ENCODE data around the gene CENPF. TPM values are rescaled to one million over a fixed set of nuclear protein-coding genes. Genes with fewer than 3 reads are reported as not detected.
"Not testable (repeated sequence)": the region's sequence is repeated elsewhere in the genome, so short reads cannot be mapped to it uniquely, and the experiment has no call there.

CENPF gene
- total RNA-seq, 2 experiments from 2014 or later = 70.6 to 79.4 TPM

- no peaks in the 10 kb centered on the region for H3K4me1 Mint-ChIP-seq
- no peak overlapping the region for H3K27ac Mint-ChIP-seq
- peaks cover 21% of the 10 kb centered on the region for H3K9me3 Mint-ChIP-seq
- H3K27me3 Mint-ChIP-seq = no peaks in the 10 kb centered on the region
- H3K36me3 Mint-ChIP-seq = peaks cover 84% of the 10 kb centered on the region
- no peak for DNase-seq
- H3K4me3 Mint-ChIP-seq = no peak overlapping the region
Measured at GRCh38 chr1:214649607-214650006, 46.6 kb downstream of the CENPF start.

- no peak for DNase-seq
- Mint-ChIP-seq H3K4me3 (no peak overlapping the region), H3K27ac (no peak overlapping the region), H3K4me1 (no peaks in the 10 kb centered on the region), H3K27me3 (no peaks in the 10 kb centered on the region), H3K9me3 (peaks cover 16% of the 10 kb centered on the region), H3K36me3 (peaks cover 83% of the 10 kb centered on the region)
Measured at GRCh38 chr1:214650664-214651063, 47.7 kb downstream of the CENPF start.

- H3K4me1 Mint-ChIP-seq = no peaks in the 10 kb centered on the region
- no peak overlapping the region for H3K4me3 Mint-ChIP-seq
- H3K27ac Mint-ChIP-seq = no peak overlapping the region
Measured at GRCh38 chr1:214657299-214657698, 54.3 kb downstream of the CENPF start.

GRCh38 chr1:214658175-214658574, 55.2 kb downstream of the CENPF start:
- Mint-ChIP-seq H3K36me3 (peaks cover 65% of the 10 kb centered on the region), H3K4me3 (no peak overlapping the region), H3K27ac (no peak overlapping the region), H3K27me3 (no peaks in the 10 kb centered on the region), H3K9me3 (no peaks in the 10 kb centered on the region), H3K4me1 (no peaks in the 10 kb centered on the region)
- DNase-seq = no peak

More at GRCh38 chr1:214657299-214657698, 54.3 kb downstream of the CENPF start:
- peaks cover 68% of the 10 kb centered on the region for H3K36me3 Mint-ChIP-seq
- no peak for DNase-seq
- no peaks in the 10 kb centered on the region for H3K27me3 Mint-ChIP-seq
- H3K9me3 Mint-ChIP-seq = no peaks in the 10 kb centered on the region

GRCh38 chr1:214658785-214659184, 55.8 kb downstream of the CENPF start:
- Mint-ChIP-seq H3K36me3 (peaks cover 66% of the 10 kb centered on the region), H3K4me3 (no peak overlapping the region), H3K27ac (no peak overlapping the region), H3K9me3 (no peaks in the 10 kb centered on the region), H3K4me1 (no peaks in the 10 kb centered on the region), H3K27me3 (no peaks in the 10 kb centered on the region)
- DNase-seq = no peak

GRCh38 chr1:214660190-214660589, 57.2 kb downstream of the CENPF start:
- Mint-ChIP-seq H3K36me3 (peaks cover 67% of the 10 kb centered on the region), H3K27me3 (no peaks in the 10 kb centered on the region), H3K4me1 (no peaks in the 10 kb centered on the region), H3K4me3 (no peak overlapping the region), H3K27ac (no peak overlapping the region), H3K9me3 (no peaks in the 10 kb centered on the region)
- DNase-seq = no peak

GRCh38 chr1:214660900-214661299, 57.9 kb downstream of the CENPF start:
- no peak for DNase-seq

GRCh38 chr1:214662223-214662785, 59.3 kb downstream of the CENPF start:
- Mint-ChIP-seq H3K36me3 (peaks cover 59% of the 10 kb centered on the region), H3K27me3 (no peaks in the 10 kb centered on the region), H3K27ac (no peak overlapping the region), H3K9me3 (no peaks in the 10 kb centered on the region), H3K4me1 (no peaks in the 10 kb centered on the region), H3K4me3 (no peak overlapping the region)
- DNase-seq = no peak

More at GRCh38 chr1:214660900-214661299, 57.9 kb downstream of the CENPF start:
- Mint-ChIP-seq H3K27ac (no peak overlapping the region), H3K27me3 (no peaks in the 10 kb centered on the region), H3K4me1 (no peaks in the 10 kb centered on the region), H3K9me3 (no peaks in the 10 kb centered on the region), H3K4me3 (no peak overlapping the region), H3K36me3 (peaks cover 67% of the 10 kb centered on the region)

- Mint-ChIP-seq H3K4me1 (peaks cover 2% of the 10 kb centered on the region), H3K9me3 (no peaks in the 10 kb centered on the region), H3K27ac (no peak overlapping the region), H3K4me3 (no peak overlapping the region), H3K27me3 (no peaks in the 10 kb centered on the region), H3K36me3 (peaks cover 48% of the 10 kb centered on the region)
- no peak for DNase-seq
Measured at GRCh38 chr1:214664651-214665433, 61.8 kb downstream of the CENPF start.

GRCh38 chr1:214665606-214666110, 62.7 kb downstream of the CENPF start:
- Mint-ChIP-seq H3K27me3 (no peaks in the 10 kb centered on the region), H3K9me3 (no peaks in the 10 kb centered on the region), H3K4me1 (peaks cover 2% of the 10 kb centered on the region), H3K4me3 (no peak overlapping the region), H3K27ac (no peak overlapping the region), H3K36me3 (peaks cover 48% of the 10 kb centered on the region)
- DNase-seq = no peak

GRCh38 chr1:214666674-214667073, 63.7 kb downstream of the CENPF start:
- Mint-ChIP-seq H3K27ac (no peak overlapping the region), H3K36me3 (peaks cover 51% of the 10 kb centered on the region), H3K4me1 (peaks cover 2% of the 10 kb centered on the region), H3K4me3 (no peak overlapping the region), H3K27me3 (no peaks in the 10 kb centered on the region), H3K9me3 (no peaks in the 10 kb centered on the region)
- no peak for DNase-seq

GRCh38 chr1:214670098-214670497, 67.1 kb downstream of the CENPF start:
- Mint-ChIP-seq H3K4me1 (peaks cover 2% of the 10 kb centered on the region), H3K27ac (no peak overlapping the region), H3K4me3 (no peak overlapping the region), H3K36me3 (peaks cover 43% of the 10 kb centered on the region), H3K27me3 (no peaks in the 10 kb centered on the region), H3K9me3 (peaks cover 1% of the 10 kb centered on the region)
- DNase-seq = no peak

GRCh38 chr1:214673029-214673428, 70.0 kb downstream of the CENPF start:
- not testable (repeated sequence) for H3K4me3 Mint-ChIP-seq, H3K4me1 Mint-ChIP-seq, H3K27ac Mint-ChIP-seq, DNase-seq, H3K27me3 Mint-ChIP-seq, H3K9me3 Mint-ChIP-seq
- H3K36me3 Mint-ChIP-seq = peaks cover 23% of the 10 kb centered on the region

- Mint-ChIP-seq H3K9me3 (peaks cover 1% of the 10 kb centered on the region), H3K4me3 (no peak overlapping the region), H3K27ac (no peak overlapping the region), H3K4me1 (peaks cover 2% of the 10 kb centered on the region), H3K36me3 (peaks cover 23% of the 10 kb centered on the region), H3K27me3 (no peaks in the 10 kb centered on the region)
- no peak for DNase-seq
Measured at GRCh38 chr1:214673576-214673975, 70.6 kb downstream of the CENPF start.

GRCh38 chr1:214675524-214675923, 72.5 kb downstream of the CENPF start:
- H3K27ac Mint-ChIP-seq, H3K9me3 Mint-ChIP-seq, H3K4me3 Mint-ChIP-seq, H3K4me1 Mint-ChIP-seq, DNase-seq, H3K27me3 Mint-ChIP-seq: not testable (repeated sequence)
- H3K36me3 Mint-ChIP-seq = peaks cover 18% of the 10 kb centered on the region

GRCh38 chr1:214676747-214677146, 73.8 kb downstream of the CENPF start:
- no peak for DNase-seq
- H3K4me3 Mint-ChIP-seq = no peak overlapping the region
- no peak overlapping the region for H3K27ac Mint-ChIP-seq
- H3K4me1 Mint-ChIP-seq = no peaks in the 10 kb centered on the region
- H3K27me3 Mint-ChIP-seq = no peaks in the 10 kb centered on the region
- peaks cover 13% of the 10 kb centered on the region for H3K36me3 Mint-ChIP-seq
- peaks cover 1% of the 10 kb centered on the region for H3K9me3 Mint-ChIP-seq
